ENCODE measurements around the gene GALNT17. TPM values are rescaled to one million over a fixed set of nuclear protein-coding genes. Genes with fewer than 3 reads are reported as not detected.

GALNT17 gene
- total RNA-seq, 3 donors from 2014 or later, result 0.69 to 17.3 (median 1.6) TPM

DNA sequence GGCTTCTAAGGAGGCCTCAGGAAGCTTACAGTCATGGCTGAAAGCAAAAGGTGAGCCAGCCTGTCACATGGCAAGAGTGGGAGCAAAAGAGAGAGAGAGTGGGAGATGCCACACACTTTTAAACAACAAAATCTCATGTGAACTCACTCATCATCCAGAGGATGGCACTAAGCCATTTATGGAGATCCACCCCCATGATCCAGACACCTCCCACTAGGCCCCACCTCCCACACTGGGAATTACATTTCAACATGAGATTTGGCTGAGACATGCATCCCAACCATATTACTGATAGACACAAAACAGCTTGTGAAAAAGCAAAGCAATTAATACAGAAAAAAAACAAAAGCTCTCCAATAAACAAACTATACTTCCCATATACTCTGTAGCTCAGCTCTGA, 210.3 kb downstream of the GALNT17 start:
- no peak for DNase-seq
- H3K4me3 ChIP-seq, result no peak overlapping the region
- no peaks in the 10 kb centered on the region for H3K36me3 ChIP-seq (ENCODE audit: low read depth)
- H3K4me1 ChIP-seq (ENCODE audit: low read depth), result no peaks in the 10 kb centered on the region
- peaks cover 54% of the 10 kb centered on the region for H3K9me3 ChIP-seq
- intact Hi-C loops (cut with DNase I, micrococcal nuclease), result no loop called here
- no peak for ATAC-seq
- TF ChIP-seq, protein P1, sequence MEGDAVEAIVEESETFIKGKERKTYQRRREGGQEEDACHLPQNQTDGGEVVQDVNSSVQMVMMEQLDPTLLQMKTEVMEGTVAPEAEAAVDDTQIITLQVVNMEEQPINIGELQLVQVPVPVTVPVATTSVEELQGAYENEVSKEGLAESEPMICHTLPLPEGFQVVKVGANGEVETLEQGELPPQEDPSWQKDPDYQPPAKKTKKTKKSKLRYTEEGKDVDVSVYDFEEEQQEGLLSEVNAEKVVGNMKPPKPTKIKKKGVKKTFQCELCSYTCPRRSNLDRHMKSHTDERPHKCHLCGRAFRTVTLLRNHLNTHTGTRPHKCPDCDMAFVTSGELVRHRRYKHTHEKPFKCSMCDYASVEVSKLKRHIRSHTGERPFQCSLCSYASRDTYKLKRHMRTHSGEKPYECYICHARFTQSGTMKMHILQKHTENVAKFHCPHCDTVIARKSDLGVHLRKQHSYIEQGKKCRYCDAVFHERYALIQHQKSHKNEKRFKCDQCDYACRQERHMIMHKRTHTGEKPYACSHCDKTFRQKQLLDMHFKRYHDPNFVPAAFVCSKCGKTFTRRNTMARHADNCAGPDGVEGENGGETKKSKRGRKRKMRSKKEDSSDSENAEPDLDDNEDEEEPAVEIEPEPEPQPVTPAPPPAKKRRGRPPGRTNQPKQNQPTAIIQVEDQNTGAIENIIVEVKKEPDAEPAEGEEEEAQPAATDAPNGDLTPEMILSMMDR (IDR thresholded peaks at IDR 0.05), result no peak

DNA sequence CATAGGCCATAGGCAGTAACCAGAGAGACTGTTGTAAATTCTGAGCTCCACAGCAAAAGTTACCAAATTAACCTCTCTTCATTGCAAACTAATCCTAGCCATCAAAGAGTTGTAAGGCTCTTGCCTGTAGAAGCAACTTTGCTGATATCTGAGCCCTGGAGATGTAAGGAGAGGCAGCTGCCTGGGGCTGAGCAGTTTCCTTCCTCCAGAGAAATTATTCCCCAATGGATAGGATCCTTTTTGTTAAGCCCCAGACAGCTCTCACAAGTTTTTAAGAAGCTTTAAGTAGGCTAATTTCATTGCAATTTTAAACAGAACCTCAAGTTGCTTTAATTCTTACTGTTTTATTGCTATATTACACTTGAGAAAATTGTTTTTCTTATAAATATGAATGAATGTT, 211.1 kb downstream of the GALNT17 start:
- Histone ChIP-seq H3K4me3 (no peak overlapping the region), H3K9me3 (peaks cover 57% of the 10 kb centered on the region), H3K4me1 (ENCODE audit: low read depth) (no peaks in the 10 kb centered on the region), H3K36me3 (ENCODE audit: low read depth) (no peaks in the 10 kb centered on the region)
- ATAC-seq, result no peak
- TF ChIP-seq, protein P1 (IDR thresholded peaks at IDR 0.05), result no peak
- intact Hi-C loops (cut with DNase I, micrococcal nuclease), result no loop called here
- no peak for DNase-seq

DNA sequence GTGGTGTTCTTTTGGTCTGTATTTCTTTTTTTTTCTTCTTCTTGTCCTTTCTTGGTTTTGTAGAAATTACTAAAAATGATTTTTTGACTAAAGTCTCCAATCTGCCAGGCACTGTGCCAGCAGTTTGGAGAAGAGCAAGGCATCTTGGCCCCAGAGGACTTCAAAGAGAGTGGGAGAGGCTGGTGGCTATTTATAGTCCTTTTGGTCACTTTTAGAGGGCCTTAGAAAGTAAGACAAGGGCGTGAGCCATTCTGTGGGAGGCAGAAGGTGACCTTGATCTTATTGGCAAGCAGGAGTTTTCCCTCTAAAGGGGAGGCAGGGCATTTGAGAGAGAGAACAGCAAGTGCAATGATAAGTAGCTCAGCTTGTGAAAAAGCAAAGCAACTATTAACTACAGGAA, 211.9 kb downstream of the GALNT17 start:
- Histone ChIP-seq H3K9me3 (peaks cover 55% of the 10 kb centered on the region), H3K4me1 (ENCODE audit: low read depth) (no peaks in the 10 kb centered on the region), H3K4me3 (no peak overlapping the region), H3K36me3 (ENCODE audit: low read depth) (no peaks in the 10 kb centered on the region)
- no peak for DNase-seq
- TF ChIP-seq, protein P1 (IDR thresholded peaks at IDR 0.05), result no peak
- no peak for ATAC-seq
- intact Hi-C loops (cut with DNase I, micrococcal nuclease), result no loop called here

DNA sequence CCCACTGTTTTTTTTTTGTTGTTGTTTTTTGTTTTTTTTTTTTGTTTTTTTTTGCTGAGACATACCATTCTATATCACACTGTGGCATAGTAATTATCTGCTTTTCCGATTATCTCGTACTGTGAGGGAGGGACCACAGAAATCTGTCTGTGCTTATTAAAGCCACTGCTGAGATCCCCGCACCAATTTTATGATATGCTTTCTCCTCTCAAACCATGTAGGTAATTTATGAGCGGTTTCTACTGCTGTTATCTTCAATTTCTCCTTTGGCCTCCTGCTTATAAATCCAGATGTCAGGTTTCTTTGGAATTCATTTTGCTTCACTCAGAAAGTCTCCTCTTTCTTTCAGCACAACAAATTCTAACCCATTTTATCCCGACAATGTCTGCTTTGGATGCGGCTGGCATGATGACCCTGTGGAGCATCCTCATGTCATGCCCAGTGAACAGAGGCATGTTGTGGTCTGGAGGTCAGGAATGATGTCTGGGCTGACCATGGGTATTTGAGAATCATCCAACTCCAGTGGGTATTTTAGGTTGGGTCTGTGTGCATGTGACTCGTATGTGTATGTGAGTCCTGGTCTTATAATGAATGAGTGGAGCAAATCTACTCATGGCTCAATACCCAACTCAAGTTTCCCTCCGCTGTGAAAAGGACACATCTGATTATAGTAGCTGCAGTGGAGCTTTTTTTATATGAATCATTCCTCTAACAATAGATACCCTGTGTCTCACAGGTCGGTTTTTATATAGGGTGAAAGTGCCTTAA, 213.4 kb downstream of the GALNT17 start:
- Histone ChIP-seq H3K9me3 (peaks cover 51% of the 10 kb centered on the region), H3K36me3 (ENCODE audit: low read depth) (no peaks in the 10 kb centered on the region), H3K4me3 (no peak overlapping the region), H3K4me1 (ENCODE audit: low read depth) (no peaks in the 10 kb centered on the region)
- no peak for DNase-seq
- intact Hi-C loops (cut with DNase I, micrococcal nuclease), result no loop called here
- no peak for ATAC-seq
- TF ChIP-seq, protein P1 (IDR thresholded peaks at IDR 0.05), result no peak

DNA sequence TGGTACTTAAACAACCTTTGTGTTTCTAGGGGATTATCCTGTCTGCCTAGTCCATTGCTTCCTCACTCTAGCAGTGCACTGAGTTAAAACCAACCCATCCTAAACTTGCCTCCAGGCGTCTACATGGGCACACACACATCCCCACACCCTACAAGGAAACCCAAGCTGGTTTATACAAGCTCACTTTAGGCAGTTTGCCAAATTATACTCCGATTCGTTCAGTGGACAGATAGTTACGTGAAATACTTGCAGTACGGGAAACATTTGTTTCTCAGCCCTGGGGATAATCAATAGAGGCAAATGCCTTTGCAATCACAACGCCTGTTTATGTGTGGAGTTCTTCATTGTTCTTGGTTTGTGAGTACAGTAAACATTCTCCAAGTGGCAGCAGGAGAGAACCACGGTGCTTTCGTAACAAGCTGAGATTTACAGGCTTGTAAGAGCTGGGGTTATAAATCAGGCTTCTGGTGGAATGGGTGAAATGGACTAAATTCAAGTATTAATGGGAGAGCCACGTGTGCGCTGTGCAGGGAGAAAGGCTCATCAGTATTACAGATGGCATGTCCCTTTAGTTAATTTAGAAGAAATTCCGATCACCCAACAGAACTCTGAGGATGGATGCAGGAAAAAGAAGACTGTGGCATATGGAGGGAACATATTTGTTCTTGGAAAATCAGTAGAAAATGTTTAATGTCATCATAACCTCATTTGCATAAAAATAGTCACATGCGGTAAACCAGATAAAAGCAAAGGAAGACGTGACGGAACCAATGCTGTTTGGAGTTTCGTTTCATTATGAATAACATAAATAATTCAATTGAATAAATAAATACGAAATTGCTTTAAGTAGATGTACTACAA, 217.1 kb downstream of the GALNT17 start:
- DNase-seq (no peak), ATAC-seq (no peak)
- Histone ChIP-seq H3K4me1 (ENCODE audit: low read depth) (no peaks in the 10 kb centered on the region), H3K36me3 (ENCODE audit: low read depth) (no peaks in the 10 kb centered on the region), H3K9me3 (peaks cover 61% of the 10 kb centered on the region), H3K4me3 (no peak overlapping the region)
- intact Hi-C loops (cut with DNase I, micrococcal nuclease), result no loop called here
- TF ChIP-seq, protein P1 (IDR thresholded peaks at IDR 0.05), result no peak
